Fibroblast of villous mesenchyme (primary cell): ENCODE results near the gene PDE4D. TPM values are rescaled to one million over a fixed set of nuclear protein-coding genes. Genes with fewer than 3 reads are reported as not detected.

Experiments used
- DNase-seq: peaks from one replicate; pipeline ENCODE4 v3.0.0-alpha.2; 2010; ENCODE audit warnings: low read depth
- H3K4me3 ChIP-seq: 2 replicates; pipeline ENCODE4 v1.5.1; 2011; ENCODE audit warnings: low read depth, mild to moderate bottlenecking, low read length
- total RNA-seq: library from RNA; depleted of rRNA; stranded (reverse); fragments of >200 nt; gene quantifications from 2 replicates; pipeline ENCODE4 v1.2.3, GENCODE V29; 2012
- TF ChIP-seq, protein P1 (sequence below): IDR thresholded peaks from 2 replicates; pipeline ENCODE4 v1.5.1; 2012; ENCODE audit warnings: low read depth, mild to moderate bottlenecking, low read length; ENCODE audit not compliant: insufficient read depth

The PDE4D gene
- total RNA-seq, 1 donor = 6.0 TPM

GRCh38 chr5:59605915-59606314, 287.6 kb downstream of the PDE4D start:
- TF ChIP-seq, protein P1, sequence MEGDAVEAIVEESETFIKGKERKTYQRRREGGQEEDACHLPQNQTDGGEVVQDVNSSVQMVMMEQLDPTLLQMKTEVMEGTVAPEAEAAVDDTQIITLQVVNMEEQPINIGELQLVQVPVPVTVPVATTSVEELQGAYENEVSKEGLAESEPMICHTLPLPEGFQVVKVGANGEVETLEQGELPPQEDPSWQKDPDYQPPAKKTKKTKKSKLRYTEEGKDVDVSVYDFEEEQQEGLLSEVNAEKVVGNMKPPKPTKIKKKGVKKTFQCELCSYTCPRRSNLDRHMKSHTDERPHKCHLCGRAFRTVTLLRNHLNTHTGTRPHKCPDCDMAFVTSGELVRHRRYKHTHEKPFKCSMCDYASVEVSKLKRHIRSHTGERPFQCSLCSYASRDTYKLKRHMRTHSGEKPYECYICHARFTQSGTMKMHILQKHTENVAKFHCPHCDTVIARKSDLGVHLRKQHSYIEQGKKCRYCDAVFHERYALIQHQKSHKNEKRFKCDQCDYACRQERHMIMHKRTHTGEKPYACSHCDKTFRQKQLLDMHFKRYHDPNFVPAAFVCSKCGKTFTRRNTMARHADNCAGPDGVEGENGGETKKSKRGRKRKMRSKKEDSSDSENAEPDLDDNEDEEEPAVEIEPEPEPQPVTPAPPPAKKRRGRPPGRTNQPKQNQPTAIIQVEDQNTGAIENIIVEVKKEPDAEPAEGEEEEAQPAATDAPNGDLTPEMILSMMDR = no peak
- no peak overlapping the region for H3K4me3 ChIP-seq
- DNase-seq = no peak

- no peak for DNase-seq
- no peak overlapping the region for H3K4me3 ChIP-seq
- TF ChIP-seq, protein P1 = no peak
Observed at GRCh38 chr5:59604111-59604510, 289.4 kb downstream of the PDE4D start.

GRCh38 chr5:59600998-59601397, 292.5 kb downstream of the PDE4D start:
- no peak overlapping the region for H3K4me3 ChIP-seq
- TF ChIP-seq, protein P1 = no peak
- no peak for DNase-seq

GRCh38 chr5:59600153-59600552, 293.4 kb downstream of the PDE4D start:
- no peak overlapping the region for H3K4me3 ChIP-seq
- DNase-seq = no peak
- TF ChIP-seq, protein P1 = no peak

DNA sequence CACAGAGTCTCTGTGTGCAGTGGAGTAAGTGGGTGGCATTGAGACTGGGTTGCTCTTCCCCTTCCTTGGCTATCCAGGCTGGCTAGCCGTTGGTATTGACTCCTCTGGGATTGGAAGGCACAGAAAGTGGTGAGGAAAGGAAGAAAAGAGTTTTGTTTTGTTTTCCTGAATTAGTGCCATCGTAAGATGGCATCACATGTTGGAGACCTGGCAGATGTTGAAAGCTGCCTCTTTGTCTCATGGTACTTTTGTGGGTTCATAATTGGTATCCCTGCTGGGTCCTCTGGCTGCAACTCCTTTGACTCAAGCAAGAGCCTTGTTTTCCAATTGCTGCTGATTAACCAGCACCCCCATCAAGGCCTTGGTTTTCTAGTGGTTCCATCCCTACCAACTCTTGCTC, 293.8 kb downstream of the PDE4D start:
- DNase-seq = no peak
- TF ChIP-seq, protein P1 = no peak
- no peak overlapping the region for H3K4me3 ChIP-seq

DNA sequence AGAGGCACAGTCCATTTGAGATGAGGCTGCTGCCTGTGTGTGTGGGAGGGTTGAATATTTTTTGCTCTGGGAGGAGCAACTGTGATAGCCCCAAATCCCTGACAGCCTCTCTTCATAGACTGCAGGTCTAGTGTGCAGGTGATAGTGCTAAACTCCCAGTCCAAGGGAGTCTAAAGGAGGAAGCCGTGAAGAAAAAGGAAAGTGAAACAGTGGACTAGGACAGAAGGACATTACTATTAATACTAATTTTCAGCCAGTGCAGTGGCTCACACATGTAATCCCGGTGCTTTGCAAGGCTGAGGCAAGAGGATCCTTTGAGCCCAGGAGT, 295.0 kb downstream of the PDE4D start:
- DNase-seq = peak; percentile 24
- H3K4me3 ChIP-seq = peak overlapping the region; percentile 37
- TF ChIP-seq, protein P1 = no peak
